ENCODE results near the gene SNX4. TPM values are rescaled to one million over a fixed set of nuclear protein-coding genes. Genes with fewer than 3 reads are reported as not detected.

SNX4 gene
- total RNA-seq, 1 donor from 2014 or later, result 36.5 TPM

- DNase-seq (ENCODE audit: low spot score), result no peak
Measured at GRCh38 chr3:125470671-125471070, 49.3 kb downstream of the SNX4 start.

- no peak for DNase-seq (ENCODE audit: low spot score)
Measured at GRCh38 chr3:125462722-125463299, 57.2 kb downstream of the SNX4 start.

GRCh38 chr3:125461896-125462295 is 58.1 kb downstream of the SNX4 start:
- no peak for DNase-seq (ENCODE audit: low spot score)

GRCh38 chr3:125460233-125460632 is 59.8 kb downstream of the SNX4 start:
- DNase-seq (ENCODE audit: low spot score), result no peak

- DNase-seq (ENCODE audit: low spot score), result no peak
Measured at GRCh38 chr3:125443923-125444322, 76.1 kb downstream of the SNX4 start.

GRCh38 chr3:125442506-125442905 is 77.5 kb downstream of the SNX4 start:
- DNase-seq (ENCODE audit: low spot score), result no peak

- no peak for DNase-seq (ENCODE audit: low spot score)
Measured at GRCh38 chr3:125440970-125441369, 79.0 kb downstream of the SNX4 start.

- no peak for DNase-seq (ENCODE audit: low spot score)
Measured at GRCh38 chr3:125440559-125440955, 79.4 kb downstream of the SNX4 start.

- no peak for DNase-seq (ENCODE audit: low spot score)
Measured at GRCh38 chr3:125437631-125438435, 82.2 kb downstream of the SNX4 start.

GRCh38 chr3:125436921-125437320 is 83.1 kb downstream of the SNX4 start:
- no peak for DNase-seq (ENCODE audit: low spot score)

GRCh38 chr3:125435231-125435630 is 84.8 kb downstream of the SNX4 start:
- no peak for DNase-seq (ENCODE audit: low spot score)

- DNase-seq (ENCODE audit: low spot score), result no peak
Measured at GRCh38 chr3:125434582-125435011, 85.4 kb downstream of the SNX4 start.

GRCh38 chr3:125433611-125434041 is 86.4 kb downstream of the SNX4 start:
- DNase-seq (ENCODE audit: low spot score), result no peak

GRCh38 chr3:125433091-125433534 is 86.9 kb downstream of the SNX4 start:
- DNase-seq (ENCODE audit: low spot score), result no peak

- DNase-seq (ENCODE audit: low spot score), result no peak
Measured at GRCh38 chr3:125431912-125432790, 87.9 kb downstream of the SNX4 start.

- DNase-seq (ENCODE audit: low spot score), result no peak
Measured at GRCh38 chr3:125431391-125431790, 88.6 kb downstream of the SNX4 start.

- no peak for DNase-seq (ENCODE audit: low spot score)
Measured at GRCh38 chr3:125428216-125428830, 91.7 kb downstream of the SNX4 start.

GRCh38 chr3:125418306-125418705 is 101.7 kb downstream of the SNX4 start:
- DNase-seq (ENCODE audit: low spot score), result no peak

GRCh38 chr3:125416235-125416634 is 103.8 kb downstream of the SNX4 start:
- DNase-seq (ENCODE audit: low spot score), result peak; percentile 4

- no peak for DNase-seq (ENCODE audit: low spot score)
Measured at GRCh38 chr3:125414669-125415068, 105.3 kb downstream of the SNX4 start.

GRCh38 chr3:125410922-125411321 is 109.1 kb downstream of the SNX4 start:
- DNase-seq (ENCODE audit: low spot score), result peak; percentile 33
